HG02571 (cell line): ENCODE data around the gene LTB4R.
"Not testable (repeated sequence)": the region's sequence is repeated elsewhere in the genome, so short reads cannot be mapped to it uniquely, and the experiment has no call there.

Experiments
- ATAC-seq: cut with Tn5 transposase; IDR thresholded peaks from one replicate; pipeline ENCODE4 v1.9.1; 2021; ENCODE audit warnings: mild to moderate bottlenecking, moderate library complexity; ENCODE audit not compliant: unreplicated experiment

The LTB4R gene

DNA sequence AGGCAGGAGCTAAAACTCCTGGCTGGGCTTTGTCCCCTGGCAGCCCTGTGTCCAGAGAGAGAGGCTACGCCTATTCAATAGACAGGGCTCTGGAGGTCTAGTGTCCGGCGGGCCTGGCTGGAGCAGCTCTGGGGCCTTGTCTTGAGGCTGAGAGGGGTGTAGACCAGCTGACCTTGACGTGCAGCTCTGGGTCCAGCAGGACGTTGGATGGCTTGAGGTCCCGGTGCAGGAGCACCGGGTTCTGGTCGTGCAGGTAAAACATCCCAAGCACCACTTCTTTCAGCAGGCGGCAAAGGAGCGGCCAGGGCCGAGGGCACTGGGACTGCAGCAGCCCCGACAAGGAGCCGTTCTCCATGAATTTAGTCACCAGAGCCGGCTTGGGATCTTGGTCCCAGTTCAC is 27.5 kb downstream of the LTB4R start:
- no peak for ATAC-seq

DNA sequence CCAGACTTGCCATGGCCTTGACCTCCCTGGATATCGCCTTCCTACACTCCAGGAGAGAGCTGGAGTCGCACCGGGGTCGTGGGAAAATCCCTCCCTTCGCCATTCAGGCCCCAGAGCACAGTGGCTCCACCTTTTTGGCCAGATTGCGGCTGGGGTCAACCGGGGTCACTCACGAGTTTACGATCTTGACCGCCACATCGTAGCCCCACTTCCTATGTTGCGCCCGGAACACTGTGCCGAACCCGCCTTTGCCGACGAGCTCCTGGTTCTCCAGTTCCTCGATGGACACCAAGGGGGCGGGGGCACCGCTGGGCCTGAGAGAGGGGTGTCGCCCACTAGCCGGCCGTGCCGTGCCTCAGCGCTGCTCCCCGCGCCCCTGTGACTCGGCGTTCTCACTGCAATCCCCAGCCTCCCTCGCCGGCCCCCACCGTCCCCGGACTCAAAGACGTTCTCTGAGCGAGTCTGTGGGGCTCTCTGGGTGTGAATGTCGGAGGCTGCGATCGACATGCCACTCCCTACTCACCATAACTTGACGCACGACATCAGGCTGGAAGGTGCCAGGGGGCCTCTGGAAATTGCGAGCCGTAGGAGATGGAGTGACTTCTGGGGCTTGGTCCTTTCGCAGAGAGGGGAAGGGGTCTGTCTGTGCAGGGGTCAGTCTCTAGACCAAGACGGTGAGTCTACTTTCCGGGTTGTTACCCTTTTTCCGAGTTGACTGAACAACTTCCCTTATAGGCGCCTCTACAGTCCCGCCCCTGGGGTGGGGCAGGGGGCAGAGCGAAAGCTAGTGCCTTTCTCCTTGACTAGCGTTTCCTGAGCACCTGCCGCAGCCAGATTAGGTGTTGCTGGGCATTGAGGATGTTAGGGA is 28.2 kb downstream of the LTB4R start, which contains the start of gene RIPK3:
TSS of gene RIPK3 (minus strand) at position 708 of the 868 bp plus-strand sequence. CDS start at position 543, 165 bp downstream.
- ATAC-seq = peak; percentile 75

DNA sequence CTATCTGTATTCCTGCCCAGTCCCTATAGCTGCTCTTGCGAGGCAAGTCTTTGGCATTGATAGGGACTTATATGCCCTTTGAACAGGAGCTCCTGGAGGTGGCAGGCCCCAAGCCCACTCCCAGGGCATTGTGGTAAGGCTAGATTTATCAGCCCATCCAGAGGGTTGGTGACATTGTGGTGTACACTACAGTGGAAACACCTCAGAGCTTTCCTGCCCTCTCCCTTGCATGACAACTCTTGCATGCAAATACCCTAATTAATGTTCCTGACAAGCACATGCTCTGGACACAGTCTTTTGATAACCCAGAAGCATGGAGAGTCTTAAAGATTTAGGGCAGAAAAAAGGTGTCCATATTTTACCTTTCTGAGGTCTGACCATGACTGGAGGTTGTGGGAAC is 29.3 kb downstream of the LTB4R start:
- ATAC-seq = no peak

DNA sequence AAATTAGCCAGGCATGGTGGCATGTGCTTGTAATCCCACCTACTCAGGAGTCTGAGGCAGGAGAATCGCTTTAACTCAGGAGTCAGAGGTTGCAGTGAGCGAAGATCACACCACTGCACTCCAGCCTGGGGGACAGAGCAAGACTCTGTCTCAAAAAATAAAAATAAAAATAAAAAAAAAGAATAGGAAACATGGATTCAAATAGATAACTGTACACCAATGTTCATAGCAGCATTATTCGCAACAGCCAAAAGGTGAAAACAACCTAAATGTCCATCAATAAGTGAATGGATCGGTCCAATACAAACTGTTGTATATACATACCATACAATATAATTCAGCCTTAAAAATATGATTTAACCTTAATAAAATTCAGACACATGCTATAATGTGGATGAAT is 31.6 kb downstream of the LTB4R start:
- no peak for ATAC-seq

- ATAC-seq = no peak
Measured at GRCh38 chr14:24343795-24344660, 32.7 kb downstream of the LTB4R start.

DNA sequence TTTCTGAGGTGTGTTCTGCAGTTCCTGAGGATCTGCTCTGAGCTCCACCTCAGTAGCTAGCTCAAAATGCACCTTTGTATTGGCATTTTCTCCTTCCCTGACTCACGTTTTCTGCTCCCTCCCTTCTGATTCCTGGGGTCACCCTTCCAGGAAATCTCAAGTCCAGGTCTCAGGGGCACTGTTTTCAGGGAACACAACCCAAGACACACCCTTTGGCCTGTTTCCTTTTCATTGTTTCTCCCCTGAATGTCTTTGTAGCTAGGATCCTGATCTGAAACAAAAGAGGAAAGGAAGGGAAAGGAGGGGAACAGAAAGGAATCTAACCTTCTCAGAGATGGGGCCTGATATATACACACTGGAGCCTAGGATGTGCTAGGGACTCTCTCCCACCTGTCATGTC is 35.8 kb downstream of the LTB4R start:
- no peak for ATAC-seq

DNA sequence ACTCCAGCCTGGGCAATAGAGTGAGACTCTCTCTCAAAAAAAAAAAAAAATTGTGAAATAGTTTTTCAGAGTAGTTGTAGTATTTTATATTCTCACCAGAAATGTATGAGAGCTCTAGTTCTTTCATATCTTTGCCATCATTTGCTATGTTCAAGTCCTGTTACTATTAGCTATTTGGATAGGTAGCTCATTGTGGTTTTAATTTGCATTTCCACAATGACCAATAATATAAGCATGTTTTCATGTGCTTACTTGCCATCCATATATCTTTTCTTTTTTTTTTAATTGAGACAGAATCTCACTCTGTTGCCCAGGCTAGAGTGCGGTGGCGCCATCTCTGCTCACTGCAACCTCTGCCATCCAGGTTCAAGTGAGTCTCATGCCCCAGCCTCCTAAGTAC is 36.9 kb downstream of the LTB4R start:
- no peak for ATAC-seq

DNA sequence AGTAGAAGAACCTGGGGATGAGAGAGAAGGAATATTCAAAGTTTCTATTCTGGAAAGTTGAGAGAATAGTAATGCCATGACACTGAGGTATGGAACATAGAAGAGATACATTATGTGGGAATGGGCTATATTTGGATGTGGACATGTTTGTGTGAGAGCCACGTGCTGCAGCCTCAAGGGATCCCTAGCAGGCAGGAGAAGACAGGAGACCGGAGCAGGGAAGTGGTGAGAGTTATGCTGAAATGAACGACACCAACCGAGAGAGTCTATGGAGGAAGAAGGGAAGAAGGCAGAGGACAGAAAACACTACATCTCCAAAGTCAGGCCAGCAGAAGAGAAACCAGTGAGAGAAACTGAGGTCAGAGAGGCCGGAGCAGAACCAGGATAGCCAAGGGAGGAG is 38.4 kb downstream of the LTB4R start:
- ATAC-seq = no peak

- ATAC-seq = no peak
Measured at GRCh38 chr14:24351517-24351916, 40.2 kb downstream of the LTB4R start.

- no peak for ATAC-seq
Measured at GRCh38 chr14:24353559-24354481, 42.5 kb downstream of the LTB4R start.

- ATAC-seq = not testable (repeated sequence)
Measured at GRCh38 chr14:24354482-24354825, 43.2 kb downstream of the LTB4R start.

DNA sequence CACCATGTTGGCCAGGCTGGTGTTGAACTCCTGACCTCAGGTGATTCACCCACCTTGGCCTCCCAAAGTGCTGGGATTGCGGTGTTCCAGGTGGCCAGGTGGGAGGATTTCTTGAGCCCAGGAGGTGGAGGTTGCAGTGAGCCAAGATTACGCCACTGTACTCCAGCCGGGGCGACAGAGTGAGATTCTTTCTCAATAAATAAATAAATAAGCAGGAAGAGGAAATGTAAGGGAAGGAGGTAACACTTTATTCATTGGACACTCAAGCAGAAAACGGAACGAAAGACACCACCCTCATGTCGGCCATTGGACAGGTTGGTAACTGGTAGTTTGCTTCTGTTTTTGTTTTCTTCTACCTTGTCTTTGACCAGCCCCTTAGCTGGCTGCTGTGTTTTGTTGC is 43.7 kb downstream of the LTB4R start:
- no peak for ATAC-seq

DNA sequence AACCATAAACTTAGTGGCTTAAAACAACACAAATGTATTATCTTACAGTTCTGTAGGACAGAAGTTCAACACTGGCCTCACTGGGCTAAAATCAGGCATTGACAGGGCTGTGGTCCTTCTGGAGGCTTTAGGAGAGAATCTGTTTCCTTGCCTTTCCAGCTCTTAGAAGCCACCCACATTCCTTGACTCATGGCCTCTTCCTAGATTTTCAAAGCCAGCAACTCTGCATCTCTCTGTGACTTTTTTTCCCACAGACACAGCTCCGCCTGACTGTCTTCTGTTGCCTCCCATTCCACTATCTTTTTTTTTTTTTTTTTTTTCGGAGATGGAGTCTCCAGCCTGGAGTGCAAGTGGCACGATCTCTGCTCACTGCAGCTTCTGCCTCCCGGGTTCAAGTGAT is 44.9 kb downstream of the LTB4R start:
- ATAC-seq = no peak

- no peak for ATAC-seq
Measured at GRCh38 chr14:24360281-24360680, 49.0 kb downstream of the LTB4R start.

- no peak for ATAC-seq
Measured at GRCh38 chr14:24361326-24361725, 50.0 kb downstream of the LTB4R start.

DNA sequence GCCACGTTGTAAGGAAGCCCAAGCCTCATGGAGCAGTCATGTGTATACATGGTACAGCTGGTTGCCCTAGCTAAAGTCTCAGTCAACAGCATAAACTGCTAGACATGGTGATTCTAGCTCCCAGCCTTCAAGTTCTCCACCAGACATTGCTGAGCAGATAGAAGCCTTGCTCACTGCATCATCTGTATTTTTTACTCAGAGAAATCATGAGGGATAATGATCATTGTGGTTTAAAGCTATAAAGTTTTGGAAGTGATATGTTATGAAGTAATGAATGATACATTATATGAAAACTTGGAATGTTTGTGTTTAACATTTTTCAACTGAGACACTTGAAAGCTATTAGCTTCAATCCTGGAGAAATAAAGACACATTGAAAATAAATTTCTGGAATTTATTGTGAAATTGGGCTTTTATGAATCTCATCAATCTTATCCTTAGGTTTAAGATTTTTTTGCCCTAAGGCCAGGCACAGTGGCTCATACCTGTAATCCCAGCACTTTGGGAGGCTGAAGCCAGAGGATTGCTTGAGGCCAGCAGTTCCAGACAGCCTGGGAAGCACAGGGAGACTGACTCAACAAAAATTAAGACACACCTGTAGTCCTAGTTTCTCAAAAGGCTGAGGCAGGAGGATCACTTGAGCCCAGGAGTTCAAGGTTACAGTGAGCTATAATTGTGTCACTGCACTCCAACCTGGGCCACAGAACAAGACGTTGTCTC is 51.1 kb downstream of the LTB4R start:
- no peak for ATAC-seq

- ATAC-seq = no peak
Measured at GRCh38 chr14:24363401-24363800, 52.1 kb downstream of the LTB4R start.

- ATAC-seq = no peak
Measured at GRCh38 chr14:24364841-24365240, 53.5 kb downstream of the LTB4R start.

DNA sequence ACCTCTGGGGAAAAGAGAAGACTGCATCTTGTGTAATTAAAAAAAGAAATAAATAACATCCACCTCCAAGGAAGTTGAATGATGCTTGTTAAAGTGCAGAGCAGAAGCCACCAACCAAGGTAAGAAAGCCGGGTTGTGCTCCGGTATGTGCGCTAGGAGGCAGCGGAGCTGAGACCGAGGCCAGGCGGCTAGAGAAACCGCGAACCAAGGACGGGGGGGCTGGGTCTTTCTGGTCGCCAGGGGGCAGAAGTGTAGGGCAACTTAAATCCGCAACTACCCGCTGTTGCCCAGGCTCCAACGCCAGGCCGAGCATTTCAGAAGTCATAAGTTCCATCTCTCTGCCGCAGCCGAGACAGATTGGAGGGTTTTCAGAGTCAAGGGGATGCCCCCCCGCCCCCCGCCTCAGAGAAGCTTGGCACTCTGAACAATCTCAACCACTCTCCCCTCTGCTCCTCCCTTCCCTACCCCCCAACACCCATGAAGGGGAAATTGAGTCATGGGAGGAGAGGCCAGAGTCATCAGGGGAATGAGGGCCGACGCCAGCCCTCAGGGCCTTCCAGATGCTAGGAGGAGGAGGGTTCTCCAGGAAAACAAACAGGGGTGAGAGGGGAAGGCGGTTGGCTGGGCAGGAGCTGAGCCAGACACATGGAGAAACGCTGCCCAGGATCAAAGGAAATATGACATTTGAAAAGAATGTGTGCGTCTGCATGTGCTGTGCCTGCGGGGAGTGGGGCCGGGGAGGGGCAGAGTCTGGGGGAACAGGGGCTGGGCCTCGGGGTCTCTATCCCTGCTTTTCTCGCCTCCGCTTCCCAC is 54.5 kb downstream of the LTB4R start:
- ATAC-seq = peak; percentile 37

DNA sequence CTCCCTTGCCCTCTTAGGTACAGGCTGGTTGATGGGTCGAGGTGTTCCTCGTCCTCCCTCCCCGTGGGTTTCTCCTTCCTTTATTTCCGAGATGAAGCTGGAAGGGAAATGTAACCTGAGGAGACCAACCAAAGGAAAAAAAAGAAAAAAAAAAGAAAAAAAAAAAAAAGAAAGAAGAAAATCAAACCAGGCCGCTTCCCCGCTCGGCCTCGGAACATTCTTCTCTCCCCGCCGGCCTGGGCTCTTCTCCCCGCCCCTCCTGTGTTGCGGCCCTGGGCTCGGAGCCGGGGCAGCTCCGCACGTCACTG is 55.1 kb downstream of the LTB4R start:
- ATAC-seq = no peak
